KBM-7 (cell line): Measurements from ENCODE around the gene SUMO2.
"Not testable (repeated sequence)": the region's sequence is repeated elsewhere in the genome, so short reads cannot be mapped to it uniquely, and the experiment has no call there.

Source experiments
- DNase-seq: peaks from one replicate; pipeline ENCODE4 v3.0.0-alpha.2; 2015
- in situ Hi-C: fragments of 300-500 bp; cut with MboI; formaldehyde crosslinking; loops from 2 replicates; pipeline ENCODE4 v1.14.3; 2020; ENCODE audit warnings: low sequenced_read_pairs, low pct_unique_long_range_greater_than_20kb, mixed read lengths

SUMO2 gene

GRCh38 chr17:75128694-75129505, 53.9 kb downstream of the SUMO2 start:
- in situ Hi-C loops, result no loop called here
- DNase-seq, result no peak

- in situ Hi-C loops, DNase-seq: not testable (repeated sequence)
Observed at GRCh38 chr17:75127936-75128335, 54.8 kb downstream of the SUMO2 start.

- in situ Hi-C loops, result no loop called here
Observed at GRCh38 chr17:75126954-75127353, 55.8 kb downstream of the SUMO2 start.

GRCh38 chr17:75125984-75126383, 56.8 kb downstream of the SUMO2 start:
- no peak for DNase-seq
- in situ Hi-C loops, result no loop called here

More at GRCh38 chr17:75126954-75127353, 55.8 kb downstream of the SUMO2 start:
- DNase-seq, result no peak

- in situ Hi-C loops, result no loop called here
- DNase-seq, result no peak
Observed at GRCh38 chr17:75124819-75125162, 58.0 kb downstream of the SUMO2 start.

- in situ Hi-C loops, result no loop called here
- DNase-seq, result no peak
Observed at GRCh38 chr17:75124041-75124818, 58.5 kb downstream of the SUMO2 start.

GRCh38 chr17:75118307-75118706, 64.5 kb downstream of the SUMO2 start:
- in situ Hi-C loops, result no loop called here
- DNase-seq, result no peak

- no peak for DNase-seq
- in situ Hi-C loops, result no loop called here
Observed at GRCh38 chr17:75116737-75117136, 66.0 kb downstream of the SUMO2 start.
